HG03064 (cell line): ENCODE measurements around the gene LIPA.
"Not testable (repeated sequence)": the region's sequence is repeated elsewhere in the genome, so short reads cannot be mapped to it uniquely, and the experiment has no call there.

ENCODE experiments used
- ATAC-seq: cut with Tn5 transposase; IDR thresholded peaks from one replicate; pipeline ENCODE4 v1.9.1; 2021; ENCODE audit warnings: low read depth; ENCODE audit not compliant: unreplicated experiment

Gene LIPA

DNA sequence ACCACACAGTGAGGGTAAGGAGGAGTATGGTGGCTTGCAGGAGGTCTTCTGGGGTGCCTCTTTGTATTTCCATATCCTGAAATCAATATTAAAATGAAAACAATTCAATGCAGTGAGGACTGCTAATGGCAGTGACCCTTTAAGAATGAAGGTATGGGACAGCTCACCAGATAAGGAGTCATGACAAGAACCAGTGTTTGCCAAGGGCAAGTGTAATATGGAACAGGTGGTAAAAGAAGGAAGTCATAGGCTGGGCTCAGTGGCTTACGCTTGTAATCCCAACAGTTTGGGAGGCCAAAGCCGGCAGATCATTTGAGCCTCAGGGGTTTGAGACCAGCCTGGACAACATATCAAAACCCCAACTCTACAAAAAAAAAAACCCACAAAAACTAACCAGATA is 20.0 kb upstream of the LIPA start:
- ATAC-seq = no peak

GRCh38 chr10:89270153-89270483 is 18.5 kb upstream of the LIPA start:
- no peak for ATAC-seq

GRCh38 chr10:89269433-89270152 is 18.0 kb upstream of the LIPA start:
- ATAC-seq = no peak

- no peak for ATAC-seq
Measured at GRCh38 chr10:89266721-89267453, 15.3 kb upstream of the LIPA start.

GRCh38 chr10:89263531-89263930 is 12.0 kb upstream of the LIPA start:
- ATAC-seq = no peak

DNA sequence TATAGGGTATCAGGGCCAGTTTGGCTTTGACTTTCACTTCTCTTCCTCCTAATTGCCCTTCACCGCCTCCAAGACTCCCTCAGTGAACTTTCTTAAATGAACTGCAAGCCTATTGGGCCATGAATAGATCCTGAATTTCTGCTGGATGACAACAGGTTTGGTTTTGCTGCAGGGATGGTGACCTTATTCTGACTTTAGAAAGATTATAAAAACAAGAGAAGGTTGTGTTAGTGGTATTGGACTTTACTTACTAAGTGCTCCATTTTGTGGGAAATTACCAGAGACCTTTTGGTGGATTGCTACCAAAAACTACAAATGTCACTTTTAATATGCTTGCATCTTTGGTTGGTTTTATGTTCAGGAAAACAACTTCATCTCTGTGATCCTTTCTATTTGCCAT is 11.5 kb upstream of the LIPA start:
- no peak for ATAC-seq

GRCh38 chr10:89262086-89263051 is 10.8 kb upstream of the LIPA start:
- no peak for ATAC-seq

- no peak for ATAC-seq
Measured at GRCh38 chr10:89258881-89259280, 7.3 kb upstream of the LIPA start.

GRCh38 chr10:89257581-89257980 is 6.0 kb upstream of the LIPA start:
- ATAC-seq = no peak

GRCh38 chr10:89256962-89257361 is 5.4 kb upstream of the LIPA start:
- no peak for ATAC-seq

GRCh38 chr10:89256340-89256739 is 4.8 kb upstream of the LIPA start:
- no peak for ATAC-seq

DNA sequence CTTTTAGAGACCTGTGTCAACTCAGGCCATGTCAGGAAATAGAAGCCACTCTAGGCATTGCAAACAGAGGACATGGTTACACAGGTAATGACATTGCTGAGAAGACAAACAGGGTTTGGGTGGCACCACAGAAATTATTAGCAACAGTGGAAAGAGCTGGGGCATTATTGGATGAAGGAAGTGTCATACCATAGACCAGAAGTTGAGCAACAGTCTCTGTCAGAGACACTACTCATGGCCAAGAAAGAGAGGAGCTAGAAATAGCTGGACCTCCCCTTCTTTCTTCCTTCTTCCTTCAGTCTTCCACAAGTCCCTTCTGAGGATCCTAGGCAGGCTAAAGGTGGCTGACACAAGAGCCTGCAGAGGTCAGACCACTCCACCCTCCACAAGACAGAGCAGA is 4.2 kb upstream of the LIPA start:
- no peak for ATAC-seq

- not testable (repeated sequence) for ATAC-seq
Measured at GRCh38 chr10:89255091-89255579, 3.6 kb upstream of the LIPA start.

DNA sequence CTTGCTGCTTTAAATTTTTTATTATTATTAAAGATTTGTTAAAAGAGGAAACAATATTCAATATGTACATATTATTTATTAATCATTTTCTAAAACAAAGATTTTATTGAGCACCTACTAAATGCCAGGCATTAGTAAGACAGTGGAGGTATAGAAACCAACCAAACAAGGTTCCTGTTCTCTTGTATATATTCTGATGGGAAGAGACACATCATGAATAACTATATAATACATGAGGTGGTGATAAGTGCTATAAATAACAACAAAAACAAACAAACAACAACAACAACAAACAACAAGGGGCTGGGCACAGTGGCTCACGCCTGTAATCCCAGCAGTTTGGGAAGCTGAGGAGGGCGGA is 630 bp upstream of the LIPA start:
- no peak for ATAC-seq

GRCh38 chr10:89250865-89251408 is 638 bp downstream of the LIPA start:
- no peak for ATAC-seq

- ATAC-seq = no peak
Measured at GRCh38 chr10:89248990-89249389, 2.6 kb downstream of the LIPA start.

DNA sequence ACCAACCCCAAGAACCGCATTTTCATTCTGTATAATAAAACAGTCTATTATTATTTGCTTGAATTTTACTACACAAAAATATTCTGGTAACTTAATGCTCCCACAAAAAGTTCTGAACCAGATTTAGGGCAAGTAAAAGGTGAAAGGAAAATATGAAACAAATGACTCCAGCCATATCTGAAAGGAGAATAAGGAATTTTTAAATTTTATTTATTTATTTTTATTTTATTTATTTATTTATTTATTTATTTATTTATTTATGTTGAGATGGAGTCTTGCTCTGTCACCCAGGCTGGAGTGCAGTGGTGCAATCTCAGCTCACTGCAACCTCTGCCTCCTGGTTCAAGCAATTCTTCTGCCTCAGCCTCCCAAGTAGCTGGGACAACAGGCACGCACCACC is 4.0 kb downstream of the LIPA start:
- ATAC-seq = not testable (repeated sequence)

GRCh38 chr10:89245802-89246201 is 5.8 kb downstream of the LIPA start:
- no peak for ATAC-seq

DNA sequence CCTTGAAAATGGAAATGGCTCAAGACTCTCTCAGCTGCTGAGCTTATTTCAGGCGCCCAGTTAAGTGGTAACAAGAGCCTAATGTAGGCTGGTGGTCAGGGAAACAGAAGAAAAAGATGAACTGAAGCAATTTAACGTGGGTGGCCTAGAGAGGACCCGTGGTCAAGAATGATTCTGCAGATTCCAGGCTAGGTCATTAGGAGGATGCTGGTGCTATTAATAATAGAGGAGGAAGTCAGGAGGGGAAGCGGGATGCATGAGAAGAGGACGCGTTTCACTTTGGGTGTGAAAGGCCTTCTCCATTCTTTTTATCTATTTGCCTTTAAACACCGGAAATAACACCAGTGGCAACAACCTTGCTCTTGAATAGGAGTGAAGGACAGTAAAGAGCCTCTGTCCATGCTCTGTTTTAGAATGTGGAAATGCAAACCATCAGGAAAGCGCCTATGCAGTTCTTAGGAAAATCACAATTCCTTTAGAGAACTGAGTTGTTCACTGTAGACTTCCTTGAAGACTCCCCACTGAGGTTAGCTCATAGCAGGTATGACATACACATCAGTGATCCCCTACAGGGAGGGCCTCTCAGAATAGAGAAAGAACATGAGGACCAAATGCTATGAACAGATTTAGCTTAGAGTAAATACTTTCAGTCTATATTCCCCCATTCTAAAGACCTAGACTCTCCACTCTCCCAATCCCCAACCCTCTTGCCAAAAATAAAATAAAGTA is 8.6 kb downstream of the LIPA start:
- ATAC-seq = no peak

DNA sequence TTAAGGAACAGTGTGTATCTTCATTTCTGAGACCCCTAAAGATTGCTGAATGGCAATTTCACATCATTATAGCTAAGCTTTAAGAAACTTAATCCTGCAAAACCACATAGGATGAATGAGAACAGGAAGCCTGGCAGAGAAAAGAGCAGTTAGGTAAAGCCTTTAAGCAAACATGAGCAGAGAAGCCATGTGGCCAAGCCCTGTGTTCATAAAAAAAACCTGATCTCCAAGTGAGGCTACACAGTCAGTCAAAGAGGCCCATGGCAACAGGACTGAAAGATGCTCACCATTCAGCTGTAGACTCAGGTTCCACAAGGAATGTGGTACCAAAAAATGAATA is 9.3 kb downstream of the LIPA start:
- ATAC-seq = no peak
